ENCODE data around the gene COX6B2. TPM values are rescaled to one million over a fixed set of nuclear protein-coding genes. Genes with fewer than 3 reads are reported as not detected.
"Not testable (repeated sequence)": the region's sequence is repeated elsewhere in the genome, so short reads cannot be mapped to it uniquely, and the experiment has no call there.

Gene COX6B2
- total RNA-seq, 1 experiment from 2014 or later = 0.95 TPM

- DNase-seq (ENCODE audit: low spot score) = no peak
Observed at GRCh38 chr19:55341595-55342531, 12.7 kb downstream of the COX6B2 start.

GRCh38 chr19:55341171-55341588 is 13.3 kb downstream of the COX6B2 start:
- DNase-seq (ENCODE audit: low spot score) = no peak

- DNase-seq (ENCODE audit: low spot score) = no peak
Observed at GRCh38 chr19:55340784-55341147, 13.8 kb downstream of the COX6B2 start.

DNA sequence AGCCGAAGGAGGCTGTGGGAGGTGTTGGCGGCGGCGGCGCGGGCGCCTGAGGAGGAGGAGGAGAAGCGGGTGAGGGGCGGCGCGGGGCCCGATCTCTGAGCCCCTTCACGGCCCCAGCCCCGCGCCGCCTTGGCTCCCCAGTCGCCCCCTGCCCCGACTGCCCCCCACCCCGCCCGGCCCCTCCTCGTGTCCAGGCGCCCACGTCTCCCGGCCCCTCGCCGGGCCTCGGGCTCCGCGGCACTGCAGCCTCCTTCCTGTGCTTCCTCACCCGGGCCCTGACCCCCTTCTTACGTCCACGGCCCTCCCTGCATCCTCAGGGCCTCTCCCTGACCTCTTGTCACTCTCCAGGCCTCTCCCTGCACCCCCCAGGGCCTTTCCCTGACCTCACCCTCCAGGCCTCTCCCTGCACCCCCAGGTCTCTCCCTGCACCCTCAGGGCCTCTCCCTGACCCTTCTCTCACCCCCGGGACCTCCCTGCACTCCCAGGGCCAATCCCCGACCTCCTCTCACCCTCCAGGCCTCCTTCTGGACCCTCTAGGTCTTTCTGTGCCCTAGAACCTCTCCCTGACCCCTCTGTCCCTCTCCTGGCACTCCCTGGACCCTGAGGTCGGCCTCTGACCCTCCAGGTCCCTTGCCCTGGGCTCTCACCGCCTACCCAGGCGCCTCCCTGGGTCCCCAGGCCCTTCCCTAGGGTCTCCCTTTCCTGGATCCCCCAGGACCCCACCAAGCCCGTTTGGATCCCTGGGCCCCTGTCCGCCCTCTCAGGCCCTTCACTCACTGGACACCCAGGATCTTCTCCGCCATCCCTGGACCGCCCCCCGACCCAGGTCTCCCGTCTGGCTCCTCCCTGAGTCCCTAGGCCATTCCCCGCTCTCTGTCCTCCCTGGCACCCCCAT is 14.4 kb downstream of the COX6B2 start:
- no peak for DNase-seq (ENCODE audit: low spot score)

DNA sequence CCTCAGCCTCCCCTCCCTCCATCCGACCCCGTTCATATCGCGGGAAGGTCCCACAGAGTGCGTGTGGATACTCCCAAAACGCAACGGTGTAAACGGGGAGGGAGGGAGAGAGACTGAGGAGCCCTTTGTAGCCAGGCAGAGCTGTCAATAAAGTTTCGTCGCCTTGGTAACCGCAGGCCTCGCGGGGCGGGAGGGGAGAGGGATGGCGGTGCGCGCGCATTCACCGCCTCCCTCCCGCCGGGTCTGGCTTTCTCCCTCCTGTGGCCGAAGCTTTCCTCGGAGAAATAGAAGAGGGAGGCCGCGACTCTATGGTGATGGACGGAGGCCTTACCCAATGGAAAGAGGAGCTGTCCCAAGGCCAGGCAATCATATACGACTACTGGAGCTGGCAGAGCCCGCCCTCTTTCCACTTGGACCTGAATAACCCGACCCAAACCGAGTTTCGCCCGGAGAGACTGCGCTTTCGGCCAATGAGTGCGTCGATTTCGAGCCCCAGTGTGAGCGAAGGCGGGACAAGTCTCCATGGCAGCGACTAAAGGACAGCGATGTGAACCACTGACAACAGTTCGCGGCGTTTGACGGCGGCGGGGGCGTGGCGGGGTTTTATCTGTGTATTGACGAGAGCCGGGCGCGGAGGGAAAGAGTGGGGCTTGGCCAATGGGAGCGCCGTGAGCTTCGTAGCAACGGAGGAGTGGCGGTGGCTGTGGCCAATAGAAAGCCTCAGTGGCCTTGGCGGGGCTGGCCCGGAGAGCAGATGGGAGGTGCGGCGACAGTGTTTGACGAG is 15.2 kb downstream of the COX6B2 start, which contains the start of gene KMT5C:
KMT5C (plus strand) TSS at position 772 of the 784 bp plus-strand sequence. CDS start 2,061 bp downstream, outside the sequence.
- DNase-seq (ENCODE audit: low spot score) = peak; percentile 100

DNA sequence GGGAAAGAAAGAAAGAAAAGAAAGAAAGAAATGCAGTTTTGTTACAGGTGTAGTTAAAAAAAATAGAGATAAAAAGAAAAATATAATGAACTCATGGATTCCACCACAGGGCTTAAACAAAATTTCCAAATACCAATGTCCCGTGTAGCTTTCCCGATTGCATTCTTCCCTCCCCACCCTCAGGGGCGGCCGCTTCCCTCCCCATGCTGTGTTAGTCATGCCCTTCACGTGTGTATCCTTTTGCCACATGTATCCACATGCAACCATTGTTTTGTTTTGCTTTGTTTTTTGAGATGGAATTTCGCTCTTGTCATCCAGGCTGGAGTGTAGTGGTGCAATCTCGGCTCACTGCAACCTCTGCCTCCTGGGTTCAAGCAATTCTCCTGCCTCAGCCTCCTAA is 18.4 kb downstream of the COX6B2 start:
- DNase-seq (ENCODE audit: low spot score) = no peak

DNA sequence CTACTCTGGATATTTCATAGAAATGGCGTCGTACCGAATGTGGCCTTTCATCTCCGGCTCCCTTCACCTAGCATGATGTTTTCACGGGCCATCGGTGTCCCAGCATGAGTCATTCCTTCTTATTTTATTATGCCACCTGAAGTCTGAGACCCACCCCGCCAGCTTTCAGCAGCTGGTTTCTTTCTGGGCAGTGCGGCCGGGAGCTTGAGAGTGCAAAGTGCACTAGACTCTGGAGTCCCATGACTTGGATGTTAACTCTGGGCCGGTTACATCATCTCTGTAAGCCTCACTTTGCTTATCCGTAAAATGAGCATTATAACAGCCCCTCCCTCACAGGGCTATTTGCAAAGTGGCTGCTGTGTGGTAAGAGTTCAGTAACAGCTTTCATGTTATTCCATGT is 20.6 kb downstream of the COX6B2 start:
- no peak for DNase-seq (ENCODE audit: low spot score)

- DNase-seq (ENCODE audit: low spot score) = not testable (repeated sequence)
Observed at GRCh38 chr19:55329791-55330190, 24.7 kb downstream of the COX6B2 start.

GRCh38 chr19:55328774-55329318 is 25.7 kb downstream of the COX6B2 start:
- not testable (repeated sequence) for DNase-seq (ENCODE audit: low spot score)

DNA sequence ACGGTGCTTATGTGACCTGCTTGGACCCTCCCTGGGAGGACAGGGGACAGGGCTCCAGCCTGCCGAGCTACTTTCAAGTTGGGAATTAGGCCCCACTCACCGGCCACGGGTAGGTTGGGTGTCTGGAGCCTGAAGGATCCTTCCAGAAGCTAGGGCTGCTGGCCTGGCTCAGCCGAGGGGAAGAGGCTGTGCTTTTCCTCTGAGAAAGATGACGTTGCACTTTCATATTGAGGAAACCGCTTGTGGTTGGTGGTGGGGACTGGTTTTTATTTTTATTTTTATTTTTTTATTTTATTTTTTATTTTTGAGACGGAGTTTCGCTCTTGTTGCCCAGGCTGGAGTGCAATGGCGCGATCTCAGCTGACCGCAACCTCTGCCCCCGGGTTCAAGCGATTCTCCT is 29.3 kb downstream of the COX6B2 start, which contains the start of gene TMEM150B:
TMEM150B (minus strand) TSS at position 170 of the 400 bp plus-strand sequence. CDS start 4,305 bp downstream, outside the sequence.
- no peak for DNase-seq (ENCODE audit: low spot score)

DNA sequence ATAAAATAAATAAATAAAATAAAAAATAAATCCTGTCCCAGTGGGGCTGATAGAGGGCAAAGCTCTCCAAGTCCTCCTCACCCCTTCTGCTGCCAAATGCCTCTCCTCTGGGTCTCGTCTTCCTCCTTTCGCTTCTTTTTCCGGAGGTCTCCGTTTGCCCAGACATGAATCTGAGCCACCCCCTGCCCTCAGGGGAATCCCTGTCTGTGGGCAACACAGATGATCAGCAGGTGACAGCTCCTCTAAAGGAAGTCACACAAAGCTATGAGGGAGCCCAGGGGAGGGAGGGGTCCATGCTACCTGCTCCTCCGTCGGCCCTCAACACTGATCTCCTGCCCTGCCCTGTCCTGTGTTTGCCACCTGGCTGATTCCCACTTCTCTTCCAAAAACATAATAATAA is 29.9 kb downstream of the COX6B2 start:
- DNase-seq (ENCODE audit: low spot score) = no peak

DNA sequence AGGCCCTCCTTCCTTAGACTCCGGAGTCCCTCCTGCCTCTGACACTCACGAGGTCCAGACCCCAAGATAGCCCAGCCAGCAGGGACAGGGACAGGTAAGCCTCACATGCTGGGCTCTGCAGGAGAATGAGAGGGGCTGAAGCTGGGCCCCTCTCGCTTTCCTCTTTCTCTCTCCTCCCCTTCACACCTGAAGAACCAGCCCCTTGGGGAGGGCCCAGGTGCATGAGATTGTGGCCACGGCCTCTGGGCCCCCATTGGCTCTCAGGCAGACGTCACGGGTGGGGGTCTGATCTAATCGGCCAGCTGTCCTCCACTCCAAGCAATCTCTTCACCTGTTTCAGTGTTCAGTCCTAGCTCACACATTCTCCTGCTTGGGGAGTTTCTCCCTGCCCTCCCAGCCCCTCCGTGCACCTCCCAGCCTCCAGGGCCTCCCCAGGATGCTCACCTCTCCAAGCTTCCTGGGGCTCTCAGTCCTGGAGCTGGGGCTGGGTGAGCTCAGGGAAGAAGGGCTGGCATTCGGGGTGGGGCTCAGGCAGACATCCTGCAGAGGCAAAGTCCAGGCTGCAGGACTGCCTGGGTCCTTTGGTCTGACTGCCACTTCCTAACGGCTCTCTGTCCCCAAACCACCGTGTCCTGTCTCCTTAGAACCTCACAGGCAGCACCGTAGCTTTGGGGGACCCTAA is 32.2 kb downstream of the COX6B2 start:
- no peak for DNase-seq (ENCODE audit: low spot score)

GRCh38 chr19:55321466-55322137 is 32.9 kb downstream of the COX6B2 start:
- DNase-seq (ENCODE audit: low spot score) = no peak

GRCh38 chr19:55320844-55321419 is 33.6 kb downstream of the COX6B2 start:
- DNase-seq (ENCODE audit: low spot score) = no peak

- no peak for DNase-seq (ENCODE audit: low spot score)
Observed at GRCh38 chr19:55319785-55320184, 34.7 kb downstream of the COX6B2 start.

DNA sequence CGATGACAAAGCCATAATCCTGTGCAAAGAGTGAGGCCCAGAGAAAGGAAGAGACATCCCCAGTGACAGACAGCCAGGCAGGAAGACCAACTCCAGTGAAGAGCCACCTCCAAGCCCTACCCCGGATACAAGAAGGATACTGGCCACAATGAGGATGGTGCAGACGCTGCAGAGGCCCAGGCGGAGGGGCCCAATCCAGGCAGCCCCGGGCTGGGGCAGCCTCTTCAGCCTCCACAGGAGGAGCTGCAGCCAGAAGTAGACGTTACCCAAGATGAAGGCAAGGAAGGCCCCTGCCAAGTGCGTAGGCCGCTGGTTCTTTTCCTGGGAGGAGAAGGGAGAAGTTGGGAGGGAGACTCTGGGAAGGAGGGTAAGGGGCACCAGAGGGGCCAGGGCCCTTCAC is 37.9 kb downstream of the COX6B2 start:
- DNase-seq (ENCODE audit: low spot score) = no peak

DNA sequence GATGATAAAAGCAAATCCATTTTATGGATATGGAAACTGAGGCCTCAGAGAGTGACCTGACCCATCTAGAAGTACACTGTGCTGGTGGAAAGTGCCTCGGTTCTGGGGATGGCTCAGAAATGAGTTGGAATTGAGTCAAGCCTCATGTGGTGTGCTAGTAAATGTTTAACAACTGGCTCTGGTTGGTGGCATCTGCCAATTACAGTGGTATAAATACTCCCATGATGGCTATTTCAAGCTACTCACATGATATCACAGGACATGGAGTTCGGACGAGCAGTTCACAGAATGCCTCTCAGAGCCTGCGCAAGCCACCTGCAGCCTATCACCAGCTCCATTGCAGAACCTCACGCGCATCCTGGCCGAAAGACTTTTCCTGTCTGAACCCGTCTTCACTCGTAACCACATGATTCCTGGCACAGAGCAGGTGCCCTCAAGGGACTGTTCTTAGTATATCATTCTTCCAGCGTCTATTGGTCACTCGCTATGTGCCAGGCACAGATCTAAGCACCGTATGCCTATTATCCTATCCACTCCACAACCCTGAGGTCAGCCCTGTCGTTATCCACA is 38.5 kb downstream of the COX6B2 start:
- DNase-seq (ENCODE audit: low spot score) = no peak

DNA sequence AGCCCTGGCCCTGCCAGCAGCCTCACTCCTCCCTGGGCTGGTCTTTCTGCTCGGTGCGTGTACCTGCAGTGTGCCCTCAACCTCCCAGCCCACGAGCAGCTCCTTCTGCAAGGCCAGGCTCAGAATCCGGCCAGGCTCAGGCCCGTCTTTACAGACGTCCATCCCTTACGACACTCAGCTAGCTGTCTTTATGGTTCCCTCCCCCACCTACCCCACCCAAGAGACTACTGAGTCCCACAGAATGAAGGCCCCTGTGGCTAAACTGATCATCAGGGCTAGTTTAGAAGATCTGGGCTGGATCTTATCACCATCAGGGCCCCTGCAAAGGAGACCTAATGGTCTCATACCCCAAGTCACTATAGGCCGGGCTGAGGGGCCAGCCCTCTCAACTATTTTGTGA is 40.1 kb downstream of the COX6B2 start:
- no peak for DNase-seq (ENCODE audit: low spot score)

Data from H4 (cell line).